Osteocyte (in vitro differentiated cells): ENCODE data around the gene GPC6. TPM values are rescaled to one million over a fixed set of nuclear protein-coding genes. Genes with fewer than 3 reads are reported as not detected.

Source experiments
- DNase-seq: peaks from one replicate; pipeline ENCODE4 v3.0.0; 2021; ENCODE audit warnings: mixed read lengths; ENCODE audit not compliant: unreplicated experiment; ENCODE audit errors: extremely low spot score
- H3K27ac Mint-ChIP-seq: one replicate; pipeline ENCODE4 v1.8.0; 2021; ENCODE audit warnings: mild to moderate bottlenecking, mixed read lengths; ENCODE audit not compliant: unreplicated experiment
- H3K27me3 Mint-ChIP-seq: one replicate; pipeline ENCODE4 v1.8.0; 2021; ENCODE audit warnings: mixed read lengths; ENCODE audit not compliant: unreplicated experiment
- H3K36me3 Mint-ChIP-seq: one replicate; pipeline ENCODE4 v1.8.0; 2021; ENCODE audit warnings: mixed read lengths; ENCODE audit not compliant: unreplicated experiment
- H3K4me1 Mint-ChIP-seq: one replicate; pipeline ENCODE4 v1.8.0; 2021; ENCODE audit warnings: mixed read lengths; ENCODE audit not compliant: unreplicated experiment
- H3K4me3 Mint-ChIP-seq: one replicate; pipeline ENCODE4 v1.8.0; 2021; ENCODE audit warnings: mild to moderate bottlenecking, moderate library complexity, mixed read lengths; ENCODE audit not compliant: unreplicated experiment
- H3K9me3 Mint-ChIP-seq: one replicate; pipeline ENCODE4 v1.8.0; 2021; ENCODE audit warnings: mixed read lengths; ENCODE audit not compliant: unreplicated experiment
- CTCF ChIP-seq: fragments of 200-600 bp; sonication (generic); IDR thresholded peaks from 2 replicates; pipeline ENCODE4 v1.5.0; 2021; ENCODE audit warnings: antibody characterized with exemption, mild to moderate bottlenecking, moderate library complexity
- total RNA-seq: library from RNA; stranded (reverse); gene quantifications from 2 replicates; pipeline ENCODE4 v1.2.1, GENCODE V29; 2021

GPC6 gene
- total RNA-seq, 1 donor from 2014 or later, result 125 TPM

DNA sequence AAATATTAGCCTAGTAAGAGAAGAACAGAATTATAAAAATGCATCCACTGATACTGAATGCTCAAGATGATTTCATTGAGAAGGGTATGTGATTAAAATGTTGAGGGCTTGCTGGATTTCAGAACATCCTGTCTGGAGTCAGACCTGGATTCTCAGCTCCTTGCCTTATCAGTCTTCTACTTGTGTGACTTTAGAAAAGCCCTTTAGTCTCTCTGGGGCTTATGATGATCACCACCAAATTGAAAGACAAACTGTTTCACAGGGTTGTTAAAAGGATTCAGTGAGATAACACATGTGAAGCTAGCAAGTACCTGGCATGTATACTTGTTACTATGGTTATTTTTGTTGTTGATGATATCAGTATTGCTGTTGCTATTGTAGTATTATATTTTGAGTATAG is 118.4 kb downstream of the GPC6 start:
- Mint-ChIP-seq H3K27ac (no peak overlapping the region), H3K9me3 (peaks cover 16% of the 10 kb centered on the region), H3K36me3 (peaks cover 10% of the 10 kb centered on the region), H3K4me1 (peaks cover 8% of the 10 kb centered on the region), H3K27me3 (no peaks in the 10 kb centered on the region), H3K4me3 (no peak overlapping the region)
- TF ChIP-seq CTCF, result no peak
- DNase-seq, result no peak

GRCh38 chr13:93345770-93346169 is 119.2 kb downstream of the GPC6 start:
- DNase-seq, result no peak
- H3K27me3 Mint-ChIP-seq, result no peaks in the 10 kb centered on the region
- peaks cover 8% of the 10 kb centered on the region for H3K4me1 Mint-ChIP-seq
- H3K27ac Mint-ChIP-seq, result no peak overlapping the region
- H3K4me3 Mint-ChIP-seq, result no peak overlapping the region
- peaks cover 10% of the 10 kb centered on the region for H3K36me3 Mint-ChIP-seq
- no peak for TF ChIP-seq CTCF
- peaks cover 16% of the 10 kb centered on the region for H3K9me3 Mint-ChIP-seq

DNA sequence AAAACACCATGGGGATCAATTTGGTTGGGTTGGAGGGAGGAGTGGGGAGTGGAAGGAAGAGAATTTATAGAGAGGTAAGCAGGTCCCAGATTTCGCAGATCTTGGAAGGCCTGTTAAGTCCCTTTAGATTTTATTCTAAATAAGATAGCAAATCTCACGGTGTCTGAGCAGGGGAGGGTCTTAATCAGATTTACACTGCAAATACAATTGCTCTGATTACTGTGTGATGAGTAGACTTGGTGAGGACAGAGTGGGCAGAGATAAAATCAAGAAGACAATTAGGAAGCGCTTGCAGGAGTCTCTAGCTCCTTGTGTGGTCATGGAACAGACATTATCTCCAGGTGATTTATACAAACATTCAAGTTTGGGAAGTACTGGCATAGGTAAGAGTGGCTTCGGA is 126.0 kb downstream of the GPC6 start:
- peaks cover 9% of the 10 kb centered on the region for H3K9me3 Mint-ChIP-seq

GRCh38 chr13:93355094-93355493 is 128.5 kb downstream of the GPC6 start:
- TF ChIP-seq CTCF, result no peak
- Mint-ChIP-seq H3K36me3 (peaks cover 2% of the 10 kb centered on the region), H3K9me3 (no peaks in the 10 kb centered on the region), H3K4me3 (no peak overlapping the region), H3K4me1 (peaks cover 2% of the 10 kb centered on the region), H3K27me3 (no peaks in the 10 kb centered on the region), H3K27ac (no peak overlapping the region)
- DNase-seq, result no peak

More for the DNA sequence above, 126.0 kb downstream of the GPC6 start:
- no peak overlapping the region for H3K27ac Mint-ChIP-seq
- no peaks in the 10 kb centered on the region for H3K27me3 Mint-ChIP-seq
- peaks cover 2% of the 10 kb centered on the region for H3K4me1 Mint-ChIP-seq
- peaks cover 2% of the 10 kb centered on the region for H3K36me3 Mint-ChIP-seq
- no peak for TF ChIP-seq CTCF
- no peak overlapping the region for H3K4me3 Mint-ChIP-seq
- DNase-seq, result no peak

- H3K9me3 Mint-ChIP-seq, result no peaks in the 10 kb centered on the region
- no peak overlapping the region for H3K4me3 Mint-ChIP-seq
- H3K36me3 Mint-ChIP-seq, result peaks cover 2% of the 10 kb centered on the region
These were observed 129.9 kb downstream of the GPC6 start for GRCh38 chr13:93356469-93356868.

More at GRCh38 chr13:93356469-93356868, 129.9 kb downstream of the GPC6 start:
- no peak for DNase-seq
- no peaks in the 10 kb centered on the region for H3K27me3 Mint-ChIP-seq
- no peak for TF ChIP-seq CTCF
- H3K4me1 Mint-ChIP-seq, result peaks cover 2% of the 10 kb centered on the region
- no peak overlapping the region for H3K27ac Mint-ChIP-seq
